C1 segment of cervical spinal cord (tissue), 14 donors: ENCODE data around the gene PRPF6.

Experiments
- DNase-seq, 14 donors: peaks; one replicate each; lab custom pipeline; 2025; lab: John Stamatoyannopoulos, UW

Gene PRPF6

GRCh38 chr20:63945031-63945658, 35.8 kb upstream of the PRPF6 start:
- DNase-seq, result no peak

- no peak for DNase-seq
Measured at GRCh38 chr20:63945921-63946920, 34.7 kb upstream of the PRPF6 start.

GRCh38 chr20:63946986-63947637, 33.8 kb upstream of the PRPF6 start:
- DNase-seq, result no peak

- DNase-seq, result peak in 10 of 14 donors; percentile 11 to 81 (median 44)
Measured at GRCh38 chr20:63947638-63948456, 33.1 kb upstream of the PRPF6 start.

GRCh38 chr20:63950701-63951397, 30.1 kb upstream of the PRPF6 start:
- DNase-seq, result peak in 1 of 14 donors; percentile 72

GRCh38 chr20:63951398-63952209, 29.3 kb upstream of the PRPF6 start:
- DNase-seq, result peak in 1 of 14 donors; percentile 72

GRCh38 chr20:63952210-63952535, 28.8 kb upstream of the PRPF6 start:
- no peak for DNase-seq

GRCh38 chr20:63952769-63953168, 28.2 kb upstream of the PRPF6 start:
- DNase-seq, result no peak

- no peak for DNase-seq
Measured at GRCh38 chr20:63953764-63954429, 27.0 kb upstream of the PRPF6 start.

GRCh38 chr20:63955281-63955826, 25.6 kb upstream of the PRPF6 start:
- peak in 7 of 14 donors; percentile 59 to 74 (median 69) for DNase-seq

- peak in 13 of 14 donors; percentile 44 to 88 (median 80) for DNase-seq
Measured at GRCh38 chr20:63955827-63956663, 24.9 kb upstream of the PRPF6 start, which contains the start of gene UCKL1. UCKL1 (minus strand) TSS chr20:63956416; CDS start chr20:63956372, 44 bp downstream.

GRCh38 chr20:63956664-63957003, 24.3 kb upstream of the PRPF6 start:
- peak in 1 of 14 donors; percentile 69 for DNase-seq

GRCh38 chr20:63957004-63957689, 23.8 kb upstream of the PRPF6 start:
- DNase-seq, result peak in 8 of 14 donors; percentile 16 to 66 (median 36)

- no peak for DNase-seq
Measured at GRCh38 chr20:63957690-63958441, 23.1 kb upstream of the PRPF6 start.

GRCh38 chr20:63958471-63958870, 22.5 kb upstream of the PRPF6 start:
- DNase-seq, result no peak

GRCh38 chr20:63958964-63959698, 21.8 kb upstream of the PRPF6 start:
- DNase-seq, result no peak
